Measurements from ENCODE around the gene PDE10A. TPM values are rescaled to one million over a fixed set of nuclear protein-coding genes. Genes with fewer than 3 reads are reported as not detected.

PDE10A gene
- polyA plus RNA-seq, 3 donors = not detected

DNA sequence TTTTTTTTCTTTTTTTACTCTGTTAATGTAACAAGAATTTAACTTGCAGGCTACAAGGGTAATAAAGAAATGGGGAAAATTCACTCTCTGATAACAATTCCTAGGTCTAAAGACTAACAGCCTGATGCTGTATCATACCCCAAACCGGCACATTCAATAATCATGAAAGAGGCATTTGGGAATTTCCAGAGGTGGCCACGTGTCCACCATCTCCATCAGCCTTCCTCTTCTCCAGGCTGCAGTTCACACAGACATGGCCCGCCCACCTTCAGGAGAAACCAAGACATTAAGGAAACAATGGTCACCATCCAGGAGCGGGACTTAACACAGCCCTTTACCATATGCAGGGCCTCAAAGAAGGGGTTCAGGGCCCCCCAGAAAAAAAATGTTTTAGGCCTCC, 44.8 kb downstream of the PDE10A start:
- H3K4me3 ChIP-seq (replicated peaks in 1 of 3; ENCODE audit: low read depth in 2 of 3, low read length in 3 of 3) = no peak overlapping the region
- H3K4me2 ChIP-seq (replicated peaks; ENCODE audit: extremely low read depth, low read length, poor library complexity, severe bottlenecking) = no peak overlapping the region
- Mint-ChIP-seq H3K27ac (no peak overlapping the region), H3K4me1 (no peaks in the 10 kb centered on the region), H3K9me3 (peaks cover 0 to 9% (median 3%) of the 10 kb centered on the region in 7 donors), H3K36me3 (no peaks in the 10 kb centered on the region), H3K27me3 (ENCODE audit: low read depth in 3 of 3) (peaks cover 1 to 2% (median 2%) of the 10 kb centered on the region in 3 donors), H3K4me3 (no peak overlapping the region)
- no peaks in the 10 kb centered on the region for H3K79me2 ChIP-seq (ENCODE audit: insufficient read depth, low read length)
- H4K20me1 ChIP-seq (ENCODE audit: insufficient read depth, low read length) = no peaks in the 10 kb centered on the region
- no peak overlapping the region for H3K27ac ChIP-seq (ENCODE audit: low read depth in 1 of 2, low read length in 2 of 2)
- H3K27me3 ChIP-seq (ENCODE audit: control insufficient read depth in 2 of 2, insufficient read depth in 2 of 2, low read length in 2 of 2) = no peaks in the 10 kb centered on the region
- no peak overlapping the region for H2AFZ ChIP-seq (ENCODE audit: insufficient read depth, low read depth, low read length, poor library complexity, severe bottlenecking)
- TF ChIP-seq, protein P1, sequence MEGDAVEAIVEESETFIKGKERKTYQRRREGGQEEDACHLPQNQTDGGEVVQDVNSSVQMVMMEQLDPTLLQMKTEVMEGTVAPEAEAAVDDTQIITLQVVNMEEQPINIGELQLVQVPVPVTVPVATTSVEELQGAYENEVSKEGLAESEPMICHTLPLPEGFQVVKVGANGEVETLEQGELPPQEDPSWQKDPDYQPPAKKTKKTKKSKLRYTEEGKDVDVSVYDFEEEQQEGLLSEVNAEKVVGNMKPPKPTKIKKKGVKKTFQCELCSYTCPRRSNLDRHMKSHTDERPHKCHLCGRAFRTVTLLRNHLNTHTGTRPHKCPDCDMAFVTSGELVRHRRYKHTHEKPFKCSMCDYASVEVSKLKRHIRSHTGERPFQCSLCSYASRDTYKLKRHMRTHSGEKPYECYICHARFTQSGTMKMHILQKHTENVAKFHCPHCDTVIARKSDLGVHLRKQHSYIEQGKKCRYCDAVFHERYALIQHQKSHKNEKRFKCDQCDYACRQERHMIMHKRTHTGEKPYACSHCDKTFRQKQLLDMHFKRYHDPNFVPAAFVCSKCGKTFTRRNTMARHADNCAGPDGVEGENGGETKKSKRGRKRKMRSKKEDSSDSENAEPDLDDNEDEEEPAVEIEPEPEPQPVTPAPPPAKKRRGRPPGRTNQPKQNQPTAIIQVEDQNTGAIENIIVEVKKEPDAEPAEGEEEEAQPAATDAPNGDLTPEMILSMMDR (IDR thresholded peaks at IDR 0.05) = no peak
- 93% methylated on average over 2 of the region's 4 CpGs for WGBS (ENCODE audit: insufficient coverage)
- no peaks in the 10 kb centered on the region for H3K36me3 ChIP-seq (replicated peaks in 1 of 2; ENCODE audit: control insufficient read depth in 1 of 2, insufficient read depth in 2 of 2, low read length in 2 of 2)
- no peak for DNase-seq
- intact Hi-C loops (cut with micrococcal nuclease) = no loop called here
- no peaks in the 10 kb centered on the region for H3K4me1 ChIP-seq (ENCODE audit: control insufficient read depth in 1 of 2, insufficient read depth in 2 of 2, low read length in 2 of 2)
- H3K9ac ChIP-seq (ENCODE audit: insufficient read depth, low read length, poor library complexity, severe bottlenecking) = no peak overlapping the region
- H3K9me3 ChIP-seq (replicated peaks in 1 of 2; ENCODE audit: control insufficient read depth in 1 of 2, insufficient read depth in 1 of 2, low read length in 2 of 2) = peaks cover 8 to 13% of the 10 kb centered on the region in 2 donors

DNA sequence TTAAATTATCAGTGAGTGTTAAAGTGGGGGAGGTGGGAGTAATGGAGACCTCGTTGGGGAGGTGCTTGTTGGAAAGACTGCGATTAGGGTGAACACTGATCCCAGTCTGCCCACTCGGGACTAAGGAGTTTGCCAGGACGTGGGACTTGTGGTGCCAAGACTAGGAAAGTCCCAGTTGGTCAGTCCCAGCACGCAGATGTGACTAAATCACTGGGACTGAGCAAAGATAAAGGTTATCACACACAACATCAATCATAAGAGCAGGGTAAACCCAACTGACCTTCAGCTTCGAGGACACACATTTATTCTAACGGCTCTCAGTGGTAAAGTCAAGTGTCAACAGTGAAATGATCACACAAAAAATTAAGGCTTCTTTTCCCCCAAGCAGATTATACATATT, 45.5 kb downstream of the PDE10A start:
- Histone ChIP-seq H3K9me3 (replicated peaks in 1 of 2; ENCODE audit: control insufficient read depth in 1 of 2, insufficient read depth in 1 of 2, low read length in 2 of 2) (peaks cover 8 to 13% of the 10 kb centered on the region in 2 donors), H3K27me3 (ENCODE audit: control insufficient read depth in 2 of 2, insufficient read depth in 2 of 2, low read length in 2 of 2) (no peaks in the 10 kb centered on the region), H3K36me3 (replicated peaks in 1 of 2; ENCODE audit: control insufficient read depth in 1 of 2, insufficient read depth in 2 of 2, low read length in 2 of 2) (no peaks in the 10 kb centered on the region), H3K79me2 (ENCODE audit: insufficient read depth, low read length) (no peaks in the 10 kb centered on the region), H3K27ac (ENCODE audit: low read depth in 1 of 2, low read length in 2 of 2) (no peak overlapping the region), H3K4me3 (replicated peaks in 1 of 3; ENCODE audit: low read depth in 2 of 3, low read length in 3 of 3) (no peak overlapping the region), H3K4me2 (replicated peaks; ENCODE audit: extremely low read depth, low read length, poor library complexity, severe bottlenecking) (no peak overlapping the region), H4K20me1 (ENCODE audit: insufficient read depth, low read length) (no peaks in the 10 kb centered on the region), H3K4me1 (ENCODE audit: control insufficient read depth in 1 of 2, insufficient read depth in 2 of 2, low read length in 2 of 2) (no peaks in the 10 kb centered on the region), H2AFZ (ENCODE audit: insufficient read depth, low read depth, low read length, poor library complexity, severe bottlenecking) (no peak overlapping the region), H3K9ac (ENCODE audit: insufficient read depth, low read length, poor library complexity, severe bottlenecking) (no peak overlapping the region)
- Mint-ChIP-seq H3K9me3 (peaks cover 0 to 5% (median 3%) of the 10 kb centered on the region in 7 donors), H3K4me1 (no peaks in the 10 kb centered on the region), H3K27me3 (ENCODE audit: low read depth in 3 of 3) (peaks cover 1 to 2% (median 2%) of the 10 kb centered on the region in 3 donors), H3K4me3 (no peak overlapping the region), H3K36me3 (no peaks in the 10 kb centered on the region), H3K27ac (no peak overlapping the region)
- intact Hi-C loops (cut with micrococcal nuclease) = no loop called here
- 77% methylated on average over 4 of the region's 7 CpGs for WGBS (ENCODE audit: insufficient coverage)
- TF ChIP-seq, protein P1 (IDR thresholded peaks at IDR 0.05) = no peak
- no peak for DNase-seq

Data from CD14-positive monocyte (primary cell).